Measurements from ENCODE around the gene ZNF76. TPM values are rescaled to one million over a fixed set of nuclear protein-coding genes. Genes with fewer than 3 reads are reported as not detected.

ZNF76 gene
- total and polyA plus RNA-seq, 9 of the 15 experiments (the other 6 are each of a cell fraction or from before 2014, with no cell fraction given), result 1.2 to 17.8 (median 10.7) TPM

GRCh38 chr6:35299674-35300073, 40.1 kb downstream of the ZNF76 start (continued):
- TF ChIP-seq JUND (IDR thresholded peaks at IDR 0.05; ENCODE audit: borderline replicate concordance, low read depth, low read length) (0 out of 2 replicates have a peak, but pooled peaks have one; percentile 3), JUND (tag; IDR thresholded peaks at IDR 0.05; ENCODE audit: borderline replicate concordance, low read depth, low read length) (no peak), SMARCA4 (IDR thresholded peaks at IDR 0.05) (0 out of 2 replicates have a peak, but pooled peaks have one; percentile 39), RCOR1 (IDR thresholded peaks at IDR 0.05; ENCODE audit: borderline replicate concordance in 1 of 2, low read depth in 2 of 2, low read length in 2 of 2) (0 out of 4 replicates have a peak, but pooled peaks of 1 of the 2 experiments have one; percentile 8), ZNF583 (CRISPR knock-in tag; IDR thresholded peaks at IDR 0.05) (no peak), ZNF24 (IDR thresholded peaks at IDR 0.05) (peak; percentile 70; the same call in 1 of the 2 replicates), SPI1 (IDR thresholded peaks at IDR 0.05; ENCODE audit: borderline replicate concordance, low read depth, low read length) (peak; percentile 90), ARID1B (IDR thresholded peaks at IDR 0.05) (peak; percentile 32; the same call in 1 of the 2 replicates), ZBTB2 (IDR thresholded peaks at IDR 0.05) (peak; percentile 55; the same call in 1 of the 2 replicates), SP1 (CRISPR knock-in tag; IDR thresholded peaks at IDR 0.05) (peak; percentile 42; the same call in 1 of the 2 replicates), NBN (IDR thresholded peaks at IDR 0.05; ENCODE audit: low read depth) (0 out of 2 replicates have a peak, but pooled peaks have one; percentile 31), POU5F1 (IDR thresholded peaks at IDR 0.05; ENCODE audit: borderline replicate concordance, low read depth, low read length, partially characterized antibody) (no peak), VEZF1 (CRISPR knock-in tag; IDR thresholded peaks at IDR 0.05) (peak; percentile 14; the same call in 1 of the 2 replicates), PRPF4 (IDR thresholded peaks at IDR 0.05; ENCODE audit: insufficient read depth, low read depth, low read length, poor library complexity, severe bottlenecking) (no peak), RFX5 (IDR thresholded peaks at IDR 0.05; ENCODE audit: low read depth, low read length) (peak; percentile 73; the same call in 1 of the 2 replicates), HBP1 (CRISPR knock-in tag; IDR thresholded peaks at IDR 0.05) (no peak), FOXA1 (IDR thresholded peaks at IDR 0.05; ENCODE audit: borderline replicate concordance) (no peak), ELF1 (tag; IDR thresholded peaks at IDR 0.05) (0 out of 2 replicates have a peak, but pooled peaks have one; percentile 59), MTA1 (IDR thresholded peaks at IDR 0.05; ENCODE audit: borderline replicate concordance) (0 out of 2 replicates have a peak, but pooled peaks have one; percentile 27), ZNF740 (CRISPR knock-in tag; IDR thresholded peaks at IDR 0.05) (no peak), ZNF740 (tag; IDR thresholded peaks at IDR 0.05) (no peak)

Data from K562 (cell line).